ENCODE results near the gene PHACTR1. TPM values are rescaled to one million over a fixed set of nuclear protein-coding genes. Genes with fewer than 3 reads are reported as not detected.

PHACTR1 gene
- total RNA-seq, 1 donor from 2014 or later: 0.49 TPM

- intact Hi-C loops (cut with DNase I): no loop called here
- no peak for TF ChIP-seq POLR2A (IDR thresholded peaks at IDR 0.05)
- no peak for TF ChIP-seq POLR2AphosphoS5 (IDR thresholded peaks at IDR 0.05; ENCODE audit: insufficient read depth in 1 of 2, low read depth in 1 of 2)
- TF ChIP-seq, protein P1, sequence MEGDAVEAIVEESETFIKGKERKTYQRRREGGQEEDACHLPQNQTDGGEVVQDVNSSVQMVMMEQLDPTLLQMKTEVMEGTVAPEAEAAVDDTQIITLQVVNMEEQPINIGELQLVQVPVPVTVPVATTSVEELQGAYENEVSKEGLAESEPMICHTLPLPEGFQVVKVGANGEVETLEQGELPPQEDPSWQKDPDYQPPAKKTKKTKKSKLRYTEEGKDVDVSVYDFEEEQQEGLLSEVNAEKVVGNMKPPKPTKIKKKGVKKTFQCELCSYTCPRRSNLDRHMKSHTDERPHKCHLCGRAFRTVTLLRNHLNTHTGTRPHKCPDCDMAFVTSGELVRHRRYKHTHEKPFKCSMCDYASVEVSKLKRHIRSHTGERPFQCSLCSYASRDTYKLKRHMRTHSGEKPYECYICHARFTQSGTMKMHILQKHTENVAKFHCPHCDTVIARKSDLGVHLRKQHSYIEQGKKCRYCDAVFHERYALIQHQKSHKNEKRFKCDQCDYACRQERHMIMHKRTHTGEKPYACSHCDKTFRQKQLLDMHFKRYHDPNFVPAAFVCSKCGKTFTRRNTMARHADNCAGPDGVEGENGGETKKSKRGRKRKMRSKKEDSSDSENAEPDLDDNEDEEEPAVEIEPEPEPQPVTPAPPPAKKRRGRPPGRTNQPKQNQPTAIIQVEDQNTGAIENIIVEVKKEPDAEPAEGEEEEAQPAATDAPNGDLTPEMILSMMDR (IDR thresholded peaks at IDR 0.05): no peak
- Histone ChIP-seq H3K36me3 (peaks cover 0 to 11% of the 10 kb centered on the region in 2 donors), H3K27ac (peak overlapping the region; percentile 80), H3K27me3 (no peaks in the 10 kb centered on the region), H3K4me1 (peaks cover 19% of the 10 kb centered on the region), H3K9me3 (no peaks in the 10 kb centered on the region), H3K4me3 (peak overlapping the region; percentile 58 to 82)
- DNase-seq (ENCODE audit: extremely low spot score in 2 of 2): no peak
Observed at GRCh38 chr6:13328875-13329183, 612.3 kb downstream of the PHACTR1 start.

DNA sequence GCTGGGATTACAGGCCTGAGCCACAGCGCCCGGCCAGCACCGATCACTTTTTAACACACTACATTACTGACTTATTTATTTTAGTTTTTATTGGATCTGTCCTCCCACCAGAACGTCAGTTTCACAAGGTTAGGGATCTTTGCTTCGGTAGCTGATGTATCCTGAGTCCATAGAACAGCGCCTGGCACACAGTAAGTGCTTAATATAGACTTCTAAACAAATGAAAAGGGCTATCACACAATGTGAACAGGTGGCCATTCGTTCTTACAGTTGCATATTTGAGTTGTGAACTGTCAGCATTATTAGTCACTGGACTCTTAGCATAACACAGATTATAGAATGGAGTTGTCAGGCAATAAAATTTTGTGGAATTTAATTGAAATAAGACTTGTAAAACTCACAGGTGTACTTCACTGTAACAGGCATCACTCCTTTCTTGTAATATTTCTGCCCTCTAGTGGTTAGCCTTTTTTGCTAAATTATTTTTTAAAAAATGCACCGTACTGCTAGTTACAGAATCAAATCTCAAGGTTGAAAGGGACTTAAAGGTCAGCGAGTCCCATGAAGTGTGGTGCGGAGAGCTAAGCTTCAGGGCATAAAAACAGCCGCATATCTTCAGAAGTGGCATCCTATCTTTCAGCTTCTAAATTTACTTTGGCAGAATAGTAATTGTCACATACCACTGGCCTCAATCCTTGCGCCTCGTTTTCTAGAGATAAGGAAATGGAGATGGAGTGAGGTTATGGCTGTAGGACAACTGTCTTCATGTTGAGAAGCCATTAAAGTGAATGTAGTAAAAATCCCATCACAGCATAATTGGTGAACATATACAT, 615.2 kb downstream of the PHACTR1 start:
- no peaks in the 10 kb centered on the region for H3K36me3 ChIP-seq
- no peak overlapping the region for H3K27ac ChIP-seq
- peaks cover 24% of the 10 kb centered on the region for H3K4me1 ChIP-seq
- no peaks in the 10 kb centered on the region for H3K27me3 ChIP-seq
- no peaks in the 10 kb centered on the region for H3K9me3 ChIP-seq
- no peak for DNase-seq (ENCODE audit: extremely low spot score in 2 of 2)
- TF ChIP-seq, protein P1 (IDR thresholded peaks at IDR 0.05): peak; percentile 10 to 69 (median 58)
- TF ChIP-seq POLR2AphosphoS5 (IDR thresholded peaks at IDR 0.05; ENCODE audit: insufficient read depth in 1 of 2, low read depth in 1 of 2): no peak
- no peak for TF ChIP-seq POLR2A (IDR thresholded peaks at IDR 0.05)
- H3K4me3 ChIP-seq: no peak overlapping the region
- intact Hi-C loops (cut with DNase I): loop anchor here (5.0 kb wide), 1 partner anchor 419 kb away; no protein-coding TSS in a partner anchor

GRCh38 chr6:13332349-13332706, 615.8 kb downstream of the PHACTR1 start:
- Histone ChIP-seq H3K9me3 (no peaks in the 10 kb centered on the region), H3K4me3 (no peak overlapping the region), H3K36me3 (no peaks in the 10 kb centered on the region), H3K27ac (no peak overlapping the region), H3K27me3 (no peaks in the 10 kb centered on the region), H3K4me1 (peaks cover 21% of the 10 kb centered on the region)
- TF ChIP-seq POLR2AphosphoS5 (IDR thresholded peaks at IDR 0.05; ENCODE audit: insufficient read depth in 1 of 2, low read depth in 1 of 2): no peak
- no peak for TF ChIP-seq POLR2A (IDR thresholded peaks at IDR 0.05)
- TF ChIP-seq, protein P1 (IDR thresholded peaks at IDR 0.05): no peak
- no peak for DNase-seq (ENCODE audit: extremely low spot score in 2 of 2)
- intact Hi-C loops (cut with DNase I): loop anchor here (5.0 kb wide), 1 partner anchor 420 kb away; no protein-coding TSS in a partner anchor

DNA sequence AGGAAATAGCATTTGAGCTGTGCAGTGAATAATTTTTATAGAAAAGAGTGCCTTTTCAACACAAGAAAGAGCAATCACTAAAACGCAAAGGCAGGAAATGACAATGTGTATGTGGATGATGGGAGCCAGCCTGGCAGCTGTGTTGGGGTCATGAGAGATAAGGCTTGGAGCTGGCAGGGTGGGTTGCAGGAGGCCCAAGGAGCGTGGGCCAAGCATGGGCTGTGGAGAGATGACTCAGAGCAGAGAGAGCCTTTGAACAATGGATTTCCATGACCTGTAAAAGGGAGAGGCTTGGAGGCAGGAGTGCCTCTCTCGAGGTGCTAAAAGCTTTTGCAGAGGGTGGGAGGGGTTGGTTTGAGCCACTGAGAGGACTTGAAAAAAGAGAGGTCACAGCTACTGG, 618.4 kb downstream of the PHACTR1 start:
- intact Hi-C loops (cut with DNase I): loop anchor here (5.0 kb wide), 2 partner anchors 202 to 423 kb away; no protein-coding TSS in a partner anchor
- Histone ChIP-seq H3K4me1 (peaks cover 8% of the 10 kb centered on the region), H3K27ac (no peak overlapping the region), H3K9me3 (no peaks in the 10 kb centered on the region), H3K36me3 (no peaks in the 10 kb centered on the region), H3K27me3 (no peaks in the 10 kb centered on the region), H3K4me3 (no peak overlapping the region)
- TF ChIP-seq POLR2AphosphoS5 (IDR thresholded peaks at IDR 0.05; ENCODE audit: insufficient read depth in 1 of 2, low read depth in 1 of 2) (no peak), POLR2A (IDR thresholded peaks at IDR 0.05) (no peak)
- TF ChIP-seq, protein P1 (IDR thresholded peaks at IDR 0.05): no peak
- no peak for DNase-seq (ENCODE audit: extremely low spot score in 2 of 2)

- no peak overlapping the region for H3K4me3 ChIP-seq
- H3K27ac ChIP-seq: no peak overlapping the region
- DNase-seq (ENCODE audit: extremely low spot score in 2 of 2): no peak
- intact Hi-C loops (cut with DNase I): loop anchor here (5.0 kb wide), 1 partner anchor 201 kb away; no protein-coding TSS in a partner anchor
- H3K27me3 ChIP-seq: no peaks in the 10 kb centered on the region
- peaks cover 8% of the 10 kb centered on the region for H3K4me1 ChIP-seq
- H3K36me3 ChIP-seq: no peaks in the 10 kb centered on the region
- TF ChIP-seq, protein P1 (IDR thresholded peaks at IDR 0.05): peak; percentile 84 to 97 (median 84)
- no peak for TF ChIP-seq POLR2A (IDR thresholded peaks at IDR 0.05)
- TF ChIP-seq POLR2AphosphoS5 (IDR thresholded peaks at IDR 0.05; ENCODE audit: insufficient read depth in 1 of 2, low read depth in 1 of 2): peak in 1 of 2 donors; percentile 74
- no peaks in the 10 kb centered on the region for H3K9me3 ChIP-seq
Observed at GRCh38 chr6:13336553-13336952, 620.0 kb downstream of the PHACTR1 start.
